Right lobe of liver (tissue), 6 donors: ENCODE results near the gene TMEM154. TPM values are rescaled to one million over a fixed set of nuclear protein-coding genes. Genes with fewer than 3 reads are reported as not detected.

Experiments used
- ATAC-seq, 4 donors: fragments of 200-7000 bp; cut with Tn5 transposase; one replicate each; pipeline ENCODE4 v1.9.1; 2020; ENCODE audit warnings: mild to moderate bottlenecking in 4 of 4, moderate library complexity in 4 of 4
- DNase-seq, 3 donors: peaks; one replicate each; pipeline ENCODE4 v3.0.0-alpha.2; 2020
- H3K27ac ChIP-seq, 3 donors: fragments of 200-600 bp; one replicate each; pipeline ENCODE4 v1.8.0; 2022
- H3K27me3 ChIP-seq, 2 donors: fragments of 200-600 bp; one replicate each; pipeline ENCODE4 v1.8.0; 2022
- H3K36me3 ChIP-seq, 4 donors: fragments of 200-600 bp; sonication (generic) in 1 of 4; one replicate each; pipeline versions ENCODE4 v1.5.1 to v1.8.0; 2017 to 2022; ENCODE audit warnings: control low read depth in 1 of 4
- H3K4me1 ChIP-seq, 4 donors: fragments of 200-600 bp; sonication (generic) in 1 of 4; one replicate each; pipeline versions ENCODE4 v1.5.1 to v1.8.0; 2017 to 2022; ENCODE audit warnings: control low read depth in 1 of 4
- H3K4me3 ChIP-seq, 3 donors: fragments of 200-600 bp; one replicate each; pipeline ENCODE4 v1.8.0; 2022
- H3K9me3 ChIP-seq, 4 donors: fragments of 200-600 bp; sonication (generic) in 1 of 4; one replicate each; pipeline versions ENCODE4 v1.5.1 to v1.8.0; 2017 to 2022; ENCODE audit warnings: control low read depth in 1 of 4
- POLR2A ChIP-seq: fragments of 450-650 bp; IDR thresholded peaks from one replicate; pipeline ENCODE4 v1.6.1; 2017; ENCODE audit warnings: antibody characterized with exemption, mild to moderate bottlenecking
- WGBS: methylation state at CpG from one replicate; pipeline ENCODE4 v1.1.6; 2018; ENCODE audit warnings: low coverage, low lambda C conversion rate; ENCODE audit not compliant: insufficient coverage; ENCODE audit errors: missing lambda C conversion rate; 5-methylcytosine and 5-hydroxymethylcytosine counted together
- intact Hi-C, 2 donors: fragments of 100-400 bp; cut with DNase I; formaldehyde crosslinking; loops; one replicate each; pipeline versions ENCODE4 v1.11.2 to v1.14.1; 2022
- total RNA-seq, 6 experiments: library from RNA; depleted of rRNA in 2 of 6; stranded (reverse); fragments of >200 nt in 2 of 6; fragmentation: NEBNext Ultra II Directional in 3 of 6; extraction: Animal tissue kit (Norgen Biotek cat#: 25700) in 3 of 6; gene quantifications; one replicate each; pipeline versions ENCODE4 v1.1.0 to v1.2.4, GENCODE V29; 2016 to 2023
- TF ChIP-seq, protein P1 (sequence below), 4 donors: fragments of 200-600 bp in 3 of 4; fragments of 450-650 bp in 1 of 4; IDR thresholded peaks; one replicate each; pipeline versions ENCODE4 v1.5.1 to v1.8.0; 2016 to 2022; ENCODE audit warnings: antibody characterized with exemption in 4 of 4, mild to moderate bottlenecking in 2 of 4
- donor health status: DM: no; HTN: yes; CAD: no.
- donor health status: DM: no; HTN: no; CAD: no.
- donor health status: DM: no; HTN: no; CAD: no.
- donor health status: DM: no; HTN: yes; CAD: no.
- donor health status: DM: no; HTN: yes; CAD: no.

Gene TMEM154
- total RNA-seq, 6 experiments from 2014 or later = 0.64 to 6.7 (median 2.9) TPM

DNA sequence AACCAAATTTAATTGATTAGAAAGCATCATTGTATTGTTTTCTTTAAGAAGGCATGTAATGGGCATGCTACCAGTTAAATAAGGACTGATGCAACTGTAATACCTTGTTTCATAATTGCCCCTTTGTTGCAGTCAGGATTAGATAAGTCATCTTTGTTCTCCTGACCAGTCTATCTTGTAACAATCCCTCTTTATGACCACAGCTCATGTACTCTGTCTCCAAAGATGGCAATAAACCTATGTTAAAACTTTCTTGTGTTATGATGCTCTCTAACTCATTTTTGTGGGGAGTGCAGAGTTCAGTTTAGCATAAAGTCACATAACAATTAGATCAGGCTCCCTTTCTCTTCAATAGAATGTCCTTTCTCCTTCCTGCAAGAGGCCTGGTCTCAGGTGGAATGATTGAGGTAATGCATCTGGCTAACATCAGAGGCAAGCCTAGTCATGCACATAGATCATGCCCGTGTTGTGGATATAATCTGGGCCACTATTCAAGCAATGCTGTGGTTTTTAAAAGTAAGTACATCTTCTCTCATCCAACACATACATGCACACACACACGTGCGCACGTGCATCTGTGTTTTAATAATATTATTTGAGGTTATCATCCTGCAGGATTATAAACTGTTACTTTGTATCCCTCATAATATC lies 45.6 kb downstream of the TMEM154 start:
- ATAC-seq (no peak), DNase-seq (no peak)
- H3K27ac ChIP-seq = no peak overlapping the region
- WGBS = 85% methylated on average over 4 of the region's 4 CpGs
- TF ChIP-seq POLR2A = no peak
- TF ChIP-seq, protein P1, sequence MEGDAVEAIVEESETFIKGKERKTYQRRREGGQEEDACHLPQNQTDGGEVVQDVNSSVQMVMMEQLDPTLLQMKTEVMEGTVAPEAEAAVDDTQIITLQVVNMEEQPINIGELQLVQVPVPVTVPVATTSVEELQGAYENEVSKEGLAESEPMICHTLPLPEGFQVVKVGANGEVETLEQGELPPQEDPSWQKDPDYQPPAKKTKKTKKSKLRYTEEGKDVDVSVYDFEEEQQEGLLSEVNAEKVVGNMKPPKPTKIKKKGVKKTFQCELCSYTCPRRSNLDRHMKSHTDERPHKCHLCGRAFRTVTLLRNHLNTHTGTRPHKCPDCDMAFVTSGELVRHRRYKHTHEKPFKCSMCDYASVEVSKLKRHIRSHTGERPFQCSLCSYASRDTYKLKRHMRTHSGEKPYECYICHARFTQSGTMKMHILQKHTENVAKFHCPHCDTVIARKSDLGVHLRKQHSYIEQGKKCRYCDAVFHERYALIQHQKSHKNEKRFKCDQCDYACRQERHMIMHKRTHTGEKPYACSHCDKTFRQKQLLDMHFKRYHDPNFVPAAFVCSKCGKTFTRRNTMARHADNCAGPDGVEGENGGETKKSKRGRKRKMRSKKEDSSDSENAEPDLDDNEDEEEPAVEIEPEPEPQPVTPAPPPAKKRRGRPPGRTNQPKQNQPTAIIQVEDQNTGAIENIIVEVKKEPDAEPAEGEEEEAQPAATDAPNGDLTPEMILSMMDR (IDR thresholded peaks at IDR 0.05) = no peak
- no peaks in the 10 kb centered on the region for H3K27me3 ChIP-seq
- H3K36me3 ChIP-seq = no peaks in the 10 kb centered on the region
- H3K9me3 ChIP-seq = no peaks in the 10 kb centered on the region
- H3K4me3 ChIP-seq = no peak overlapping the region
- no peaks in the 10 kb centered on the region for H3K4me1 ChIP-seq
- intact Hi-C loops = no loop called here

DNA sequence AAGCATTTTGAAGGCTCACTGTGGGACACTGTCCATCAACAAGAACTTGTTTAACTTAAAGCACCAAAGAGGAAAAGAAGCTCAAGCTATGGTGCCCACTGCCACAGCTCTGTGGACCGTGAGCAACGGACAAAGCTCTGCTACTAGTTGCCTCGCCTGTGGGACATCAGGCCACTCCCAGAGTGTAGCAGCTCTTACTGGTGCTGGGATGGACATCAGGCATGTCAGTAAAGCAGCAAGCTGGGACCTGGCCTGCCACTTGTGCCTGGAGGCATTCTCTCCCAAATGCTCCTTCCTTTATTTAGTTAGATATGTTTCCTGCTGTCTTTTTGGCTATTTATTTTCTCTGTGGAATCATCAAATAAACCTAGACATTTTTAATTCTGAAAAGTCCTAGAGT lies 46.7 kb downstream of the TMEM154 start:
- Histone ChIP-seq H3K4me1 (no peaks in the 10 kb centered on the region), H3K27me3 (no peaks in the 10 kb centered on the region), H3K36me3 (no peaks in the 10 kb centered on the region), H3K27ac (no peak overlapping the region), H3K9me3 (no peaks in the 10 kb centered on the region), H3K4me3 (no peak overlapping the region)
- no peak for TF ChIP-seq POLR2A
- TF ChIP-seq, protein P1 (IDR thresholded peaks at IDR 0.05) = no peak
- no peak for DNase-seq
- ATAC-seq = no peak
- WGBS = 60% methylated on average over 3 of the region's 3 CpGs
- intact Hi-C loops = no loop called here

DNA sequence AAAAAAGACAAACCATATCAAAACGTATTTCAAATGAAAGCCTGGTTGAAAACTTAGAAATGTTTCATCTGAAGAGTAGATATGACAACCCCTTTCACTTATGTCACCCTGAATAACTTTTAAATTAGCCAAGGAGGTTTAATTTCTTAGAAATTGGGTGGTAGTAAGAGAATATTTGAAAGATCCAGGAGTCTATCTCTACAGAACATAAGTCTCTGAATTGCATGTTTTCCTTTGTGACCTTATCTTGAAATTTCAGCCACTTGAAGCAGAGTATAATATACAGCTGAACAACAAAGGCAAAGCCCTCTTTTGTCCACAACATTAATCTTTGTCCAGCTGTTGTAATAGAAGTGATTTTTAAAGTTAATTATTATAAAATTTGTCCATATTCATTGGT lies 49.5 kb downstream of the TMEM154 start:
- H3K27me3 ChIP-seq = no peaks in the 10 kb centered on the region
- no peak overlapping the region for H3K27ac ChIP-seq
- no peaks in the 10 kb centered on the region for H3K9me3 ChIP-seq
- TF ChIP-seq, protein P1 (IDR thresholded peaks at IDR 0.05) = no peak
- TF ChIP-seq POLR2A = no peak
- H3K36me3 ChIP-seq = no peaks in the 10 kb centered on the region
- intact Hi-C loops = no loop called here
- no peak overlapping the region for H3K4me3 ChIP-seq
- DNase-seq = no peak
- ATAC-seq = no peak
- WGBS = 56% methylated on average over 1 of the region's 1 CpG
- no peaks in the 10 kb centered on the region for H3K4me1 ChIP-seq

DNA sequence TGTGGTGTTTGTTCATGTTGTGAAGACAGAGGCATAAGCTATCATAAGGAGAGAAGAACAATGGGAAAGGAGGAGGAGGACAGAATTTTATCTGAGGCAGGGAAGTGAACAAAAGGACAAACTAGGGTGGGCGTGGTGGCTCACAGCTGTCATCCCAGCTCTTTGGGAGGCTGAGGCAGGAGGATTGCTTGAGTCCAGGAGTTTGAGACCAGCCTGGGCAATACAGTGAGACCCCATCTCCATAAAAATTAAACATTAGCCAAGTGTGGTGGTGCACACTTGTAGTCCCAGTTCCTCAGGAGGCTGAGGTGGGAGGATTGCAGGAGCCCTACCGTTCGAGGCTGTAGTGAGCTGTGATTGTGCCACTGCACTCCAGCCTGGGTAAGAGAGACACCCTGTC lies 49.9 kb downstream of the TMEM154 start:
- Histone ChIP-seq H3K4me1 (no peaks in the 10 kb centered on the region), H3K9me3 (no peaks in the 10 kb centered on the region), H3K36me3 (no peaks in the 10 kb centered on the region), H3K27ac (no peak overlapping the region), H3K27me3 (no peaks in the 10 kb centered on the region), H3K4me3 (no peak overlapping the region)
- ATAC-seq (no peak), DNase-seq (no peak)
- intact Hi-C loops = no loop called here
- WGBS = 83% methylated on average over 3 of the region's 3 CpGs
- TF ChIP-seq POLR2A = no peak
- TF ChIP-seq, protein P1 (IDR thresholded peaks at IDR 0.05) = no peak

DNA sequence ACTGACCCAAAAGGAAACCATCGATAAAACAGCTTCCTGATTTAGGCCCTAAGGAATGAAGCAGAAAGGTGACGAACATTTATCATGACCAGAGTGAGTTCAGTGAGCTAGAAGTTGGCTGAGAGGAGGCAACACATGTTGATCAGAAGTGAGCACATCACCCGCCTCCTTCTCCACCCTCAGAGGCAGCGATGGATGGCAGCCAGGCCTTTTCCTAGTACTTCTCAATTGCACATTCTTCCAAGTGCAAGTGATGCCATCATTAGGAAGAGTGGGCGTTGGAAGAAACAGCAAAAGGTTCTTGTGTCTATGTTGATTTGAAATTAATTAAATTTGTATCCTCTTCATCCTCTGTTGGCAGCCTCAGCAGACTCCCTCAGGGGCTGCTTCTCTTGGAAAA lies 51.7 kb downstream of the TMEM154 start:
- DNase-seq (no peak), ATAC-seq (no peak)
- TF ChIP-seq, protein P1 (IDR thresholded peaks at IDR 0.05) = no peak
- no peak for TF ChIP-seq POLR2A
- Histone ChIP-seq H3K36me3 (no peaks in the 10 kb centered on the region), H3K4me1 (no peaks in the 10 kb centered on the region), H3K27me3 (no peaks in the 10 kb centered on the region), H3K9me3 (no peaks in the 10 kb centered on the region), H3K4me3 (no peak overlapping the region), H3K27ac (no peak overlapping the region)
- 70% methylated on average over 5 of the region's 5 CpGs for WGBS
- intact Hi-C loops = no loop called here
